ENCODE results near the gene KCP.

The KCP gene

GRCh38 chr7:128938544-128939074, 28.1 kb upstream of the KCP start:
- DNase-seq: peak; percentile 19

DNA sequence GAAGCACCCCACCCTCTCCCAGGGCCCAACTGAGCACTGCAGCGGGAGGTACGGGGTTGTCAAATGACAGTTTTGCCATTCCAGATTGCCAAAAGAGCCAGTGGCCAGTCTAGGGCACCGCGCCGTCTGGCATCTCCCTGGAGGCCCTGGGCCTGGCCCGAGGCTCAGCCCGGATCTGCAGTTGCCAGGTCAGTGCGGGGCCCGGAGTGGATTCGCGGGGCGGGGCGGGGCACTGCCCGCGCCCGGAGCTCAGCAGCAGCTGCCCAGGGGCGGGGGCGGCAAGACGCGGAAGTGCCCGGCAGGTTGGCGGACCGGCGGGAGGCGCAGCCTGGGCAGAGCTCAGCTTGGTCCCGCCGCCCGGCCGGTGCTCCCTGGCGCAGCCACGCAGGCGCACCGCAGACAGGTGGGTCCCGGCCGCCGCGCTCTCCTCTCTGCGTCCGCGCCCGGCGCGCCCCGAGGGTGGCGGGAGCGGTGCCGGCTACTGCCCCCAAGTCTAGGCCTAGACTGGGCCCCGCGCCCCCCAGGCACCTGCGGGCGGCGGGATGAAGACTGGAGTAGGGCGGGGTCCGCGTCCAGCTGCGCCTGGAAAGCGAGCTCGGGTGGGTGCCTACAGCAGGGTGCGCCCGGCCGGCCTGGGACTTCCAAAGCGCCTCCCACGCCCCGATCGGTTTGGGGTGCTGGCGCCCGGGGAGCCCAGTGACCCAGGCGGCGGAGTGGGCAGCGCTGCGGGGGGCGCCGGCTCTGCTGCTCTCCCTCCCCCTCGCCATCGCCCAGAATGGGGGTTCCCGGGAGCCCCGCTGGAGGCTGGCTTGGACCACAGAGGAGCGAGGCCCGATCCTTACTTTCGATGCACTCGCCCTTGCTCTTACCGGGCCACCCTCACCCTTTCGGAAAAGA, 27.4 kb upstream of the KCP start, which contains the start of gene IRF5:
Gene IRF5 (plus strand): TSS at position 281 of the 897 bp plus-strand sequence. CDS start 4,155 bp downstream, outside the sequence.
- DNase-seq: no peak

DNA sequence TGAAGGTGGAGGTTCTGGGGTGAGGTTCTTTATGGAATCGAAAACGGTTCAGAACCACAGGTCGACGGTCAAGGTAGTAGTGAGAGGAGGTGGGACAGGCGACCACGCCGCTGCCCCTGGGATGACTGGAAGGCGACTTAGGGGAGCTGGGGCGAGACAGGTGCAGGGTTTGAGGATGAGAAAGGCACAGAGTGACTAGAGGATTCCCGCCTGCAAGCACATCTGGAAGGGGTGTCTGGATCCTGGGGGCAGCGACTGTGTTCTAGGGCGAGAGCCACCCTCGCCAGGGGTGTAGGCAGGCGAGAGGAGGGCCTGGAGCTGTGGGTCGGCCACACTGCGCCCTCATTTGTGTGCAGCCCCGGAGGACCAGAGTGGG, 26.8 kb upstream of the KCP start:
- DNase-seq: no peak

GRCh38 chr7:128936798-128937197, 26.3 kb upstream of the KCP start:
- DNase-seq: no peak

DNA sequence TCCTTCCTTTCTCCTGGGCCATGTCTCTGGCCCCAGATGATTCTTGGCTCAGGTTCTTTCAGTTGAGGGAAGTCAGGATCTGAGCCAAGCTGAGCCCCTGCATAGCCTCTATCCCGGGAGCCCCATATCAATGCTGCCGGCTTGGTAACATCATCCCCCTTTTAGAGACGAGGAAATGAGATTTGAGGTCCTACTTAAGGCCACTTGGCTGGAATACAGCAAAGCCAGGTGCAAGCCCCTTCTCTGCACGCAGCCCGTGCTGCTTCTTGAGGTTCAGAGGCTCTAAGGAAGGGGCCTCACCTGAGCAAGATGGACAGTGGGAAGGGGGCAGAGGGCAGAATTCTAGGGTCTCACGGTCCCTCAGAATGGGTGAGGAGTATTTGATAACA, 24.8 kb upstream of the KCP start:
- no peak for DNase-seq

DNA sequence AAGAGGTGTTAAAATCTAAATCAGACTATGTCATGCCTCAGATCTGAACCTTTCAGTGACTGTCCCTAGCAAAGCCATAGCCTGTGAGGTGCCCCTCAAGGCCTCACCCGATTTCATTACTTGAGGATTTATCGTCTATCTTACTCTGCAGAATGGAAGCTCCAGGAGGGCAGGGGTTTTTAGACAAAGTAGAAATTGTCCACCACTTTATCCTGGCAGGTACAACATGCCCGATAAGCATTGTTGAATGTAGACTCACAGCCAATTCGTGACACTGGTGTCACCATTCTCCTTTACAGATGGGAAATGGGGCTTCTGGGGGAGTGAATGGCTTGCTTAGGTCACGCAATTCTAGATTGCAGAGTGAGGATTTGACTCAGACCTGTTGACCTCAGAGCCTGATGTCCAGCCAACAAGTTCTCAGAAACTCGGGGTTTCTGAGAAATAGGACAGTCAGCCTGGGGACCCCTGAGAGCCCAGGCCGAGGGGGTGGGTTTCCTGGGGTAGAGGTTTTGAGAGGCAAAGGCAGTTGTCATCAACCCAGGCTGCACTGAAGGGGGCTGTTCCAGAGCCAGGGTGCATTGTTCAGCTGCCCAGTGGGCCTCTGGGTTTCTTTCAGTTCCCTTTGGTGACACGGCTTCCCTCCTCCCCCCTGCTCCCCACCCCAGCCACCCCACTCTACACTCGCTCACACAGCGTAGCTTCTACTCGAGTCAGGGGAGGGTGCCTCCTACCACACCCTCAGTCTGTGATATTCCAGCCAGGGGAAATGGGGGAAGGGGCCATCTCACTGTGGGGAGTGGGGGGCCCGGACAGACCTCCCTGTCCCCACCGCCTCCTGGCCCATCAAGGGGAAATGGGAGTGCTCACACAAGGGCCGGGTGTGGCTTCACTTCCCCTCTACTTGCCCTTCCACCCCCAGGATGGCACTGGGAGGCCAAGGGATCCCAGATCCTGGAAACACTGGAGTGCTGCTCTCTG, 24.1 kb upstream of the KCP start:
- no peak for DNase-seq

GRCh38 chr7:128933180-128933891, 22.8 kb upstream of the KCP start:
- peak; percentile 64 for DNase-seq

DNA sequence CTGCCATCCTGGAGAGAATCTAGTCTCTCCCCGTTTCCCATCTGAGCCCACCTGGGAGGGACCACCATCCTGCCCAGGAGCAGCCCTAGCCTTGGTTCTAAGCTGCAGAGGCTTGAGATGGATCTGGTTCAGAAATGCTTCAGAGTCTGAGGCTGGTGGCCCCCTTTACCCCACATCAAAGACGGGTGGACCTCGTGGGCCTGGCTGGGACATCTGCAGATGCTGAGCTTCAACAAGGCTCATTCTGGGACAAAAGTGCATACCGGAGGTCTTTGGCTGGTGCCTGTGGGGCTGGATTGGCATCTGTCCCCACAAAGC, 22.3 kb upstream of the KCP start:
- no peak for DNase-seq

DNA sequence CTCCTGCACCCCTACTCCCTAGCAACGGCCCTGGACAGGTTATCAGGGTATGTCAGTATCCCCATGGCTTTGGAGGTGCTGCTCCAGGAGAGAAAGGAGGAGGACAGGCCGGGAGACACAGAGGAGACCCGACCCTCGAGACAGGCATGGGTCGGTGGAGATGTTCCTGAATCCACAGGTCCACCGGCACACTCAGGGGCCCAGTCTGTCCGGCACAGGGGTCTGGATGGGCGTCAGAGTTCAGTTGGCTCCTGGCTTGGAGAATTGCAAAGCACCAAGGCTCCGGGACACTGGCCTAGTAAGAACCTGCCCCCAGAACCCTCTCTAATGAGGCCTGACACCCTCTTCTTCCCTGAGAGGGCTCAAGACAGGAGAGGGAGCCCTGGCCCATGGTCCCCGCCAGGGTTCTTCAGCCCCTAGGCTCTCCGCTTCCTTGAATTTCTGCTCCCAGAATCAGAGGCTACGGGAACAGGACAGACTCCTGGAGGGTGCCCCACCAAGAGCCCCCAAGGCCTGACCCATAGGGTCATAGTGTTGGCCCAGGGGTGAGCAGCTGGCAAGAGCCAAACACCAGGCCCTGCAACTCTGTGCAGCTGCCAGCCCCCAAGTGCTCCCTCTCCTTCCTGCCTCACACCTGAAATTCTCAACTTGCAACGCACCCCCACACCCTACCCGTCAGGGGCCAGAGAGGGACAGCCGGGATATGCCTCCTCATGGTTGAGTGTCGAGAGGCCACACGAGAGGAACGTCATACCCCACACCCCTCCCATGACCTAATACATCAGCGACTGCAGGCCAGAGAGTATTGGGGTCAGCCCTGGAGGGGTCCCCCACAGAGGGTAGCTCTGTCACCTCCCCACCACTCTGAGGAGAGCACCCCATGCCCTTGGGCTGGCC, 21.7 kb upstream of the KCP start:
- no peak for DNase-seq

DNA sequence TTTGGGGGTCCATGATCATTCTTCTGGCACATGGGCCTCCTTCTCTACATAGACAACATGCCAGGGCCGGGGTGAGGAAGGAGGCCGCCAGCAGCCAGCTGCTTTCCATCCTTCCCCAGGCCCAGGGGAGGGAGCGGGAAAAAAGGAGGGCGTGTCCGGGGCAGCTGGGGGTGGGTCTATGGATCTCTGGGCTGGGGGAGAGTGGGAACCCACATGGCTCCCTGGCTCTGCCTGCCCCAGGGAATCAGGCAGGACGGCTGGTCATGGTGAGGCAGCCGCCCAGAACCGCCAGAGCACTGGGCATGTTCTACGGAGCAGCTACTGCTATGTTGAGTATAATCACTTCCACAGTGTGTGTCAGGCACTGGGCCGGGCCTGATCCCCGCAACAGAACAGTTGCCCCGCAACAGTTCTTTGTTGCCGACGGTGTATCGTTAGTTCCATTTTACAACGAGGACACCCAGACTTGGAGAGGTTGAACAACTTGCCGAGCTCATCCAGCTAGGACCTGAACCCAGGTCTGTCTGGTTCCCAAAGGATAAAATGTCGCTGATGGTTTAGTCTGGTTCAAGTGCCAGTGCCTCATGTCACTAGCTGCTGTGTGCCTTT, 20.8 kb upstream of the KCP start:
- no peak for DNase-seq

DNA sequence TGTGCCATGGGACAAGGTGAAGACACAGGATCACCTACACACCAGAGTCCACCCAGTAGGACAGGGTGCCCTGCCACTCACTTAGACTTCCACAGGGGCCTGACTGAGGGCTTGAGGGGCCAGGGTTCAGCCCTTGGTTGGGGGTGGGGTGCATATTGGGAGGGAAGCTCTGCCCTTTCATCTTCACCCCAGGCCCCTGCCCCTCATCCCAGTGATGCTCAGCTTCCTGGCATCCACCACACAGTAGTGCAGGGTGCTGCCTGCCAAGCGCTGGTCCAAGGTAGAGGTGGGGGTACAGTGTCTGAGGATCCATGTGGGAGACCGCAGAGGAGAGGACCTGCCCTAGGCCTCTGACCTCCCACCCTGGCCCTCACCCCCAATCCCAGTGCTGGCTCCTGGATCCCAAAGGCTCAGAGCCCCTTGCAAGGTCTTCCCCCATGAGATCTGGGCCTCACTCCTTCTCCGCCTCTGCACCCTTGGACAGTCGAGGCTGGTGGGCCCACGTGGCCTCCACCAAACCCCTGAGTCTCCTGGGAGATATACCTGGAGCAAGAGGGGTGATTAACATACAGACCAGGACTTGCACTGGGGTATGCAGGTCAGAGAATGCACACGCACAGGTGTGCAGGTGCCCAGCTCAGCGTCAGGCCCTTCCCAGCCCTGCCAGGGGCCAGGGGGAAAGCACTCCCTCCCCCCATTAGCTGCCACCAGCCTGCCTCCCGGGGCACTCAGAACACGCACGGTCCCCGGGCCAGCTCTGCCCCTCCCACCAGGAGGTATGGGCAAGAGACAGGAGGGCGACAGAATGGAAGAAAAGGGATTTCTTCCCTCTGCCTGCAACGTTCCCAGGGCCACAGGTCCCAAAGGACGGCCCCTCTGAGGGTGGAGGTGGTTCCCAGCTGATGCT, 18.6 kb upstream of the KCP start:
- no peak for DNase-seq

GRCh38 chr7:128928159-128928813, 17.8 kb upstream of the KCP start:
- DNase-seq: no peak

DNA sequence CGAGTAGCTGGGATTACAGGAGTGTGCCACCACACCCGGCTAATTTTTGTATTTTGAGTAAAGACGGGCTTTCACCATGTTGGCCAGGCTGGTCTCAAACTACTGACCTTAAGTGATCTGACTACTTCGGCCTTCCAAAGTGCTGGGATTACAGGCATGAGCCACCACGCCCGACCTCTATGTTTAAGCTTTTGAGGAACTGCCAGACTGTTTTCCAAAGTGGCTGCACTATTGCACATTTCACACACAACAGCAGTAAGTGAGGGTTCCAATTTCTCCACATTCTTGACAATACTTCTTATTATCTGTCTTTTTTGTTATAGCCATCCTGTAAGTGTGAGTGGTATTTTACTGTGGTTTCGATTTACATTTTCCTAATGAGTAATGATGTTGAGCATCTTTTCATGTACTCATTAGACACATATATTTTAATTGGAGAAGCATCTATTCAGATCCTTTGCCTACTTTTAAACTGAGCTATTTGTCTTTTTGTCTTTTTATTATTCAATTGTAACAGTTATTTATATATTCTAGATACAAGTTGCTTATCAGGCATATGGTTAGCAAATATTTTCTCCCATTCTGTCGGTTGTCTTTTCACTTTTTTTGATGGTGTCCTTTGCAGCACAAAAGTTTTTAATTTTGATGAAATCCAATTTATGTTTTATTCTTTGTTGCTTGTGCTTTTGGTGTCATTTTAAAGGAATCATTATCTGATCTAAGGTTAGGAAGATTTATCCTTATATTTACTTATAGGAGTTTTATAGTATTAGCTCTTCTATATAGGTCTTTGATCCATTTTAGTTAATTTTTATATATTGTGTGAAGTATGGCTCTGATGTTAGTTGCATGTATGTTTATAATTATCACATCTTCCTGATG, 14.4 kb upstream of the KCP start:
- DNase-seq: no peak

DNA sequence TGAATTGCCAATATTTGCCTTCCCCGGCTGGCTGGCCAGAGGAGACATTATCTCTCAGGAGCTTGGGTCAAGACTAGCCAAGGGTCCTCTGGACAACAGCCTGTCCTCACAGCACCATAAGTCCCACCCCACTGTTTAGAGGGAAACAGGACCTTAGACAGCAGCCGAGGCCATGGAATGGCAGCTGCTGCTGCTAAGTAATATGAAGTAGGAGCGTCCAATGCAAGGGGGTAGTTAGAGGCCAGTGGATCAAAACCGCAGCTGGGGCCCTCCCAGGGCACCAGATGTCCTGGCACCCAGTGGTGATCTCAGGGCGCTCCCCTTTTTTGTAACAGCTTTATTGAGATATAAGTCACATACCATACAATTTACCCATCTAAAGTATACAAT, 12.9 kb upstream of the KCP start:
- no peak for DNase-seq

DNA sequence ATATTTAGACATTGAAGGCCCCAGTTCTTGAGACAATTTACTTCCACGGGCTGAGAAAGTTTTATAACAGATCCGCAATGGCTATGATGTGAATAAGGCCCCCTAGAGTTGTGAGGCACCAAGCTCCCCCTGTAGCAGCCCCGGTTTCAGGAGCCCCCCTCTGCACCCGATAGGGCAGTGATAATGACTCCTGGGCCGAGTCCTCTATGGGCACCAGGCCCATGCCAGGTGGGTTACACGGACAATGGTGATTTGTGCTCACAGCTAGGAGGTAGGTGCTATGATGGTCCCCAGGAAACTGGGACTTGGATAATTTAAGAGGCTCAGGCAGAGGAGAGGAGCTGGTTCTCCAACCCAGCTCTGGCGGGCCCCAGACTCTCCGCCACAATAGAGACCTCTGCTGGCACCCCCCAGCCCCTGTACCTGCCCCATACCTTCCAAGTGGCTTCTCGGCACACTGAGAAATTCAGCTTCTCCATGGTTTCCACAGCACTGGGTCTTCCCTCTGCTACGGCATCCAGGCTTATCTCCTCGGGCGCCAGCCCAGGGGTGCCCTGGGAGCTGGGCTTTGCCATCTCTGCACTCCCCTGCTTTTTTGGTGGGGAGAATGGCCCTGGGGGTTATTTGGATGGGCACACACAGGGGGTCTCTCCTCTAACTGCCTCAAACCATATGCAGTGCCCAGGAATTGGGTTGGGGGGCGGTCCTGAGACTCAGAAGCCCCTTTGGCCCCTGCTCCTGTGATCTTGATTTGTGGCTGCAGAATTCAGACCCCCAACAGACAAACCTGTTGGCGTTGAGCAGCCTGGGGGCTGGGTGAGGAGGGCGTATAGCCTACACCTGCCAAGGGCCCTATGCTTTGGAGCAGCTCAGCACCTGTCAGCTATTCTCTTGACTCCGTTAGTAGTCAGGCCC, 12.2 kb upstream of the KCP start:
- DNase-seq: no peak

DNA sequence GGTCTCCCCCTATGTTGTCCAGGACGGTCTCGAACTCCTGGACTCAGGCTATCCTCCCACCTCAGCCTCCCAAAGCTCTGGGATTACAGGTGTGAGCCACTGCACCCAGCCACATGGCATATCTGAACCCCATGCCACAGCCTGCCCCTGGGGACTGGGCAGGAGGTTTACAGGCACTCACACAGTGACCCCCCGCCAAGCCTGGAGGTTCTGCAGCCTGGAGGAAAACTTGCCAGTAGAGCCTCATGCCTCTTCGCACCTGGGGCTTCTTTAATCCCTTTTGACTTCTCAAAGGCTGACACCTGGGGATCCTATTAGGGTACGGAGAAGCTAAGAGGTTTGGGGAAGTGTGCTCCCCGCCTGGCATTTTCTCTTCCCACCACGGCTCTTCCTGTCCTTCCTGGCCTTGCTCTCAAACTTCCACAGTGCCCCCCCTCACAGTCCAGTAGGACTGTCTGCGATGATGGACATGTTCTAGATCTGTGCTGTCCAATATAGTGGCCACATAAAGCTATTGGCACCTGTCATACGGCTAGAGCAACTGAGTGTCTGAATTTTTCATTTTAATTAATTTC, 11.4 kb upstream of the KCP start:
- DNase-seq: no peak

- no peak for DNase-seq
Observed at GRCh38 chr7:128920913-128921582, 10.5 kb upstream of the KCP start.
